Activated T-helper 1 cell treated with Interleukin-2 at 50 U/mL for 16 hours (primary cell): ENCODE results near the gene PCYT2.

Source experiments
- DNase-seq: peaks from one replicate; pipeline ENCODE4 v3.0.0-alpha.2; 2020; ENCODE audit warnings: low read depth

PCYT2 gene

GRCh38 chr17:81942167-81942553 is 31.0 kb upstream of the PCYT2 start:
- DNase-seq, result no peak

- no peak for DNase-seq
Observed at GRCh38 chr17:81941484-81942166, 30.4 kb upstream of the PCYT2 start.

GRCh38 chr17:81940538-81941483 is 29.6 kb upstream of the PCYT2 start:
- no peak for DNase-seq

GRCh38 chr17:81939881-81940385 is 28.7 kb upstream of the PCYT2 start:
- DNase-seq, result no peak

- DNase-seq, result no peak
Observed at GRCh38 chr17:81939218-81939617, 28.0 kb upstream of the PCYT2 start.

GRCh38 chr17:81935709-81936084 is 24.5 kb upstream of the PCYT2 start:
- DNase-seq, result no peak

GRCh38 chr17:81934850-81935708 is 23.9 kb upstream of the PCYT2 start:
- DNase-seq, result no peak

- DNase-seq, result no peak
Observed at GRCh38 chr17:81934098-81934757, 23.0 kb upstream of the PCYT2 start.

GRCh38 chr17:81933178-81933699 is 22.0 kb upstream of the PCYT2 start:
- no peak for DNase-seq

- no peak for DNase-seq
Observed at GRCh38 chr17:81932333-81932983, 21.3 kb upstream of the PCYT2 start.

GRCh38 chr17:81931557-81932332 is 20.5 kb upstream of the PCYT2 start:
- no peak for DNase-seq

GRCh38 chr17:81931189-81931556 is 20.0 kb upstream of the PCYT2 start:
- no peak for DNase-seq

- DNase-seq, result no peak
Observed at GRCh38 chr17:81930142-81931125, 19.2 kb upstream of the PCYT2 start.

GRCh38 chr17:81929253-81930141 is 18.3 kb upstream of the PCYT2 start:
- no peak for DNase-seq

GRCh38 chr17:81928544-81929252 is 17.5 kb upstream of the PCYT2 start:
- DNase-seq, result no peak

- peak; percentile 84 for DNase-seq
Observed at GRCh38 chr17:81927653-81928543, 16.7 kb upstream of the PCYT2 start, which contains the start of gene MAFG. MAFG (minus strand) TSS chr17:81927735; CDS start chr17:81923185, 4,550 bp downstream.
